Measurements from ENCODE around the gene PRR5L.

The PRR5L gene

DNA sequence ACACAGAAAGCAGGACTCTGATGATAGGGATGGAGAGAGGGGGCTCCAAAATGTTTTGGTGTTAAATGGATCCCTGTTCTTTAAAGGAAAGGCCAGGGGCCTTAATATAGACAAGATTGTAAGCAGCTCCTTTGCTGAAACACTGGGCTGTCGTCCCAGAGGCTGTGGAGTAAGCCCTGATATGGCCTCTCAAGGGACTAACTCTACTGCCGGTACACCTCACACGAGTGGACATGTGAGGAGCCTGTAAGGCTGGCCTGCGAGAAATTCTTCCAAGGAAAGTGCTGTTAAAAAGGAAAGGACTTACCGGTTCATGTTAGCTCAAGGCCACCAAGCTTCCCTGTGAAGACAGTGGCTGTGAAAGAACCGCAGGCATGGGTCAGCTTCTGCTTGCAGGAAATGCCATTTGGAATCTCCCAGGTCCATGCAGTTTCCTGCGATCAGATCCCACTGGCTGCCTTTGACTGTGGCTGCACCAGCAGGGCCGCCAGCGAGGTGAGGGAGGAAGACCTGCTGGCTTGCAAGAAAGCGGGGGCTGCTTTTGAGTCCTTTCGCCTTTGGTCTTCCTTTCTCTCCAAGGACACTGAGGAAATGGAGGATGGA, 106.6 kb downstream of the PRR5L start:
- no peaks in the 10 kb centered on the region for H3K27me3 ChIP-seq (ENCODE audit: insufficient read depth, poor library complexity, severe bottlenecking)
- H3K27ac ChIP-seq (replicated peaks): no peak overlapping the region
- no peak for DNase-seq (ENCODE audit: low read depth in 1 of 2, low spot score in 1 of 2)
- no peak for TF ChIP-seq POLR2AphosphoS5 (IDR thresholded peaks at IDR 0.05; ENCODE audit: low read depth)
- TF ChIP-seq, protein P1, sequence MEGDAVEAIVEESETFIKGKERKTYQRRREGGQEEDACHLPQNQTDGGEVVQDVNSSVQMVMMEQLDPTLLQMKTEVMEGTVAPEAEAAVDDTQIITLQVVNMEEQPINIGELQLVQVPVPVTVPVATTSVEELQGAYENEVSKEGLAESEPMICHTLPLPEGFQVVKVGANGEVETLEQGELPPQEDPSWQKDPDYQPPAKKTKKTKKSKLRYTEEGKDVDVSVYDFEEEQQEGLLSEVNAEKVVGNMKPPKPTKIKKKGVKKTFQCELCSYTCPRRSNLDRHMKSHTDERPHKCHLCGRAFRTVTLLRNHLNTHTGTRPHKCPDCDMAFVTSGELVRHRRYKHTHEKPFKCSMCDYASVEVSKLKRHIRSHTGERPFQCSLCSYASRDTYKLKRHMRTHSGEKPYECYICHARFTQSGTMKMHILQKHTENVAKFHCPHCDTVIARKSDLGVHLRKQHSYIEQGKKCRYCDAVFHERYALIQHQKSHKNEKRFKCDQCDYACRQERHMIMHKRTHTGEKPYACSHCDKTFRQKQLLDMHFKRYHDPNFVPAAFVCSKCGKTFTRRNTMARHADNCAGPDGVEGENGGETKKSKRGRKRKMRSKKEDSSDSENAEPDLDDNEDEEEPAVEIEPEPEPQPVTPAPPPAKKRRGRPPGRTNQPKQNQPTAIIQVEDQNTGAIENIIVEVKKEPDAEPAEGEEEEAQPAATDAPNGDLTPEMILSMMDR (IDR thresholded peaks at IDR 0.05; ENCODE audit: insufficient read depth, low read length): no peak
- TF ChIP-seq, protein P2, sequence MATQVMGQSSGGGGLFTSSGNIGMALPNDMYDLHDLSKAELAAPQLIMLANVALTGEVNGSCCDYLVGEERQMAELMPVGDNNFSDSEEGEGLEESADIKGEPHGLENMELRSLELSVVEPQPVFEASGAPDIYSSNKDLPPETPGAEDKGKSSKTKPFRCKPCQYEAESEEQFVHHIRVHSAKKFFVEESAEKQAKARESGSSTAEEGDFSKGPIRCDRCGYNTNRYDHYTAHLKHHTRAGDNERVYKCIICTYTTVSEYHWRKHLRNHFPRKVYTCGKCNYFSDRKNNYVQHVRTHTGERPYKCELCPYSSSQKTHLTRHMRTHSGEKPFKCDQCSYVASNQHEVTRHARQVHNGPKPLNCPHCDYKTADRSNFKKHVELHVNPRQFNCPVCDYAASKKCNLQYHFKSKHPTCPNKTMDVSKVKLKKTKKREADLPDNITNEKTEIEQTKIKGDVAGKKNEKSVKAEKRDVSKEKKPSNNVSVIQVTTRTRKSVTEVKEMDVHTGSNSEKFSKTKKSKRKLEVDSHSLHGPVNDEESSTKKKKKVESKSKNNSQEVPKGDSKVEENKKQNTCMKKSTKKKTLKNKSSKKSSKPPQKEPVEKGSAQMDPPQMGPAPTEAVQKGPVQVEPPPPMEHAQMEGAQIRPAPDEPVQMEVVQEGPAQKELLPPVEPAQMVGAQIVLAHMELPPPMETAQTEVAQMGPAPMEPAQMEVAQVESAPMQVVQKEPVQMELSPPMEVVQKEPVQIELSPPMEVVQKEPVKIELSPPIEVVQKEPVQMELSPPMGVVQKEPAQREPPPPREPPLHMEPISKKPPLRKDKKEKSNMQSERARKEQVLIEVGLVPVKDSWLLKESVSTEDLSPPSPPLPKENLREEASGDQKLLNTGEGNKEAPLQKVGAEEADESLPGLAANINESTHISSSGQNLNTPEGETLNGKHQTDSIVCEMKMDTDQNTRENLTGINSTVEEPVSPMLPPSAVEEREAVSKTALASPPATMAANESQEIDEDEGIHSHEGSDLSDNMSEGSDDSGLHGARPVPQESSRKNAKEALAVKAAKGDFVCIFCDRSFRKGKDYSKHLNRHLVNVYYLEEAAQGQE (IDR thresholded peaks at IDR 0.05; ENCODE audit: insufficient replicate concordance, low read depth): no peak
- no peak overlapping the region for H3K4me3 ChIP-seq (replicated peaks; ENCODE audit: insufficient read depth, low read length)

DNA sequence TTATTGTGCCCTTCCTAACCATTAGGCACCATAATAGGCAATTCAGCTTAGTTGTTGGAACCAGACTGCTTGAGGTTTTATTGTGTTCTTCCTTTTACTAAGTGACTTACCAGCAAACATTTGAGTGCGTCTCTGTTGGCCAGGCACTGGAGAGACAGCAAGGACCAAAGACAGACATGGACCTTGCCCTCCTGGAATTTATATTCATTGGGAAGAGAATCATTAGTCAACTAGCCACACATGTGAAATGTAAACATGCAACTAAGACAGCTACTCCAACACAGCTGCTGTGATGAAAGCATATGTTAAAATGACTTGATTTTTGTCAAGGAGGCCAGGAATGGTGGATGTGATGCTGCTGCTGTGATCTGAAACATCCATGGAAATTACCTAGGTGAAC, 107.6 kb downstream of the PRR5L start:
- no peak overlapping the region for H3K27ac ChIP-seq (replicated peaks)
- H3K27me3 ChIP-seq (ENCODE audit: insufficient read depth, poor library complexity, severe bottlenecking): no peaks in the 10 kb centered on the region
- no peak overlapping the region for H3K4me3 ChIP-seq (replicated peaks; ENCODE audit: insufficient read depth, low read length)
- no peak for TF ChIP-seq POLR2AphosphoS5 (IDR thresholded peaks at IDR 0.05; ENCODE audit: low read depth)
- TF ChIP-seq, protein P2 (IDR thresholded peaks at IDR 0.05; ENCODE audit: insufficient replicate concordance, low read depth): no peak
- TF ChIP-seq, protein P1 (IDR thresholded peaks at IDR 0.05; ENCODE audit: insufficient read depth, low read length): no peak
- no peak for TF ChIP-seq SPI1 (IDR thresholded peaks at IDR 0.05; ENCODE audit: borderline replicate concordance, low read depth)
- no peak for DNase-seq (ENCODE audit: low read depth in 1 of 2, low spot score in 1 of 2)

DNA sequence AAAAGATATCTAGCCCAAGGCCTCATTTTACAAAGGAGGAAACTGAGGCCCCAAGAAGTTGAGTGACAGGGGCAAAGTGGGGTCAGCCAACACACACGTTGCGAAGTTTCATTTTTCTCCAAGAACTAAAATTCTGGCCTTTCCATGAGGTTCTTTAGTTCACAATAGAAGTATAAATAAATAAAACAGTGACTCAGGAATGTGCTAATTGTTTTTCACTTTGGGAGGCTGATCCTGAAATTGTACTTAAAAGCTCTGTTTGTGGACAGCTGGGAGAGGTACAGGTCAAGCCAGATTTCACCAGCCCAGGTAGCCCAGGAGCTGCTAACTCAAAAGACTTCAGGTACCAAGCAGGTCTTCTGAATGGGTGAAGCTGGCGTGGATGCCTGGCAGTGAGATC, 108.7 kb downstream of the PRR5L start:
- no peak overlapping the region for H3K4me3 ChIP-seq (replicated peaks; ENCODE audit: insufficient read depth, low read length)
- DNase-seq (ENCODE audit: low read depth in 1 of 2, low spot score in 1 of 2): no peak
- H3K27me3 ChIP-seq (ENCODE audit: insufficient read depth, poor library complexity, severe bottlenecking): no peaks in the 10 kb centered on the region
- H3K27ac ChIP-seq (replicated peaks): no peak overlapping the region
- TF ChIP-seq, protein P2 (IDR thresholded peaks at IDR 0.05; ENCODE audit: insufficient replicate concordance, low read depth): no peak
- TF ChIP-seq GABPA (IDR thresholded peaks at IDR 0.05; ENCODE audit: low read depth) (no peak), SPI1 (IDR thresholded peaks at IDR 0.05; ENCODE audit: borderline replicate concordance, low read depth) (no peak), POLR2AphosphoS5 (IDR thresholded peaks at IDR 0.05; ENCODE audit: low read depth) (no peak)
- TF ChIP-seq, protein P1 (IDR thresholded peaks at IDR 0.05; ENCODE audit: insufficient read depth, low read length): no peak
